ENCODE results near the gene RBBP8NL. TPM values are rescaled to one million over a fixed set of nuclear protein-coding genes. Genes with fewer than 3 reads are reported as not detected.

The RBBP8NL gene
- total RNA-seq, 1 donor from 2014 or later = 0.40 TPM

DNA sequence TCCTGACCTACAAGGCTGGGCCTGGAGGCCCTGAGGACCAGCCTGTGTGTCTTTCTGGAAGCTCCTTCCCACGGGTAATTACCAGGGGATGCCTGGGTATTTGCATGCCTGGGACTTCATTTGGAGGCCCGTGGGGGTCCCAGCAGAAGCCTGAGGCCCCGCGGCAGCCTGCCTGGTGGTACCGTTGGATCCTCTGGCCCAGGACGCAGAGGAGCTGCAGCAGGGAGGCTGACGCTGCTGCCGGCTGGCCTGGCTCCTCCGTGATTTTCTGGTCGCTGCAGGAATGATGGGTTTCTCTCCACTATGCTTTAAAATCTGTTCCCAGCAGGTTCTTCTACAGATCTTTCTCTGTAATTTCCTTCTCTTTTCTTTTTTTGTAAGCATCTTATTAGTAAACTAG, 26.8 kb downstream of the RBBP8NL start:
- TF ChIP-seq, protein P1, sequence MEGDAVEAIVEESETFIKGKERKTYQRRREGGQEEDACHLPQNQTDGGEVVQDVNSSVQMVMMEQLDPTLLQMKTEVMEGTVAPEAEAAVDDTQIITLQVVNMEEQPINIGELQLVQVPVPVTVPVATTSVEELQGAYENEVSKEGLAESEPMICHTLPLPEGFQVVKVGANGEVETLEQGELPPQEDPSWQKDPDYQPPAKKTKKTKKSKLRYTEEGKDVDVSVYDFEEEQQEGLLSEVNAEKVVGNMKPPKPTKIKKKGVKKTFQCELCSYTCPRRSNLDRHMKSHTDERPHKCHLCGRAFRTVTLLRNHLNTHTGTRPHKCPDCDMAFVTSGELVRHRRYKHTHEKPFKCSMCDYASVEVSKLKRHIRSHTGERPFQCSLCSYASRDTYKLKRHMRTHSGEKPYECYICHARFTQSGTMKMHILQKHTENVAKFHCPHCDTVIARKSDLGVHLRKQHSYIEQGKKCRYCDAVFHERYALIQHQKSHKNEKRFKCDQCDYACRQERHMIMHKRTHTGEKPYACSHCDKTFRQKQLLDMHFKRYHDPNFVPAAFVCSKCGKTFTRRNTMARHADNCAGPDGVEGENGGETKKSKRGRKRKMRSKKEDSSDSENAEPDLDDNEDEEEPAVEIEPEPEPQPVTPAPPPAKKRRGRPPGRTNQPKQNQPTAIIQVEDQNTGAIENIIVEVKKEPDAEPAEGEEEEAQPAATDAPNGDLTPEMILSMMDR (conservative IDR thresholded peaks at IDR 0.05; ENCODE audit: low read depth, low read length) = no peak
- no peak for DNase-seq (ENCODE audit: low read depth)
- no peak overlapping the region for H3K4me3 ChIP-seq (ENCODE audit: low read depth, low read length)

GRCh38 chr20:62400021-62400420, 27.3 kb downstream of the RBBP8NL start:
- TF ChIP-seq, protein P1 (conservative IDR thresholded peaks at IDR 0.05; ENCODE audit: low read depth, low read length) = no peak

GRCh38 chr20:62398120-62398821, 29.1 kb downstream of the RBBP8NL start:
- H3K4me3 ChIP-seq (ENCODE audit: low read depth, low read length) = no peak overlapping the region
- TF ChIP-seq, protein P1 (conservative IDR thresholded peaks at IDR 0.05; ENCODE audit: low read depth, low read length) = no peak
- no peak for DNase-seq (ENCODE audit: low read depth)

More at GRCh38 chr20:62400021-62400420, 27.3 kb downstream of the RBBP8NL start:
- no peak overlapping the region for H3K4me3 ChIP-seq (ENCODE audit: low read depth, low read length)
- no peak for DNase-seq (ENCODE audit: low read depth)

DNA sequence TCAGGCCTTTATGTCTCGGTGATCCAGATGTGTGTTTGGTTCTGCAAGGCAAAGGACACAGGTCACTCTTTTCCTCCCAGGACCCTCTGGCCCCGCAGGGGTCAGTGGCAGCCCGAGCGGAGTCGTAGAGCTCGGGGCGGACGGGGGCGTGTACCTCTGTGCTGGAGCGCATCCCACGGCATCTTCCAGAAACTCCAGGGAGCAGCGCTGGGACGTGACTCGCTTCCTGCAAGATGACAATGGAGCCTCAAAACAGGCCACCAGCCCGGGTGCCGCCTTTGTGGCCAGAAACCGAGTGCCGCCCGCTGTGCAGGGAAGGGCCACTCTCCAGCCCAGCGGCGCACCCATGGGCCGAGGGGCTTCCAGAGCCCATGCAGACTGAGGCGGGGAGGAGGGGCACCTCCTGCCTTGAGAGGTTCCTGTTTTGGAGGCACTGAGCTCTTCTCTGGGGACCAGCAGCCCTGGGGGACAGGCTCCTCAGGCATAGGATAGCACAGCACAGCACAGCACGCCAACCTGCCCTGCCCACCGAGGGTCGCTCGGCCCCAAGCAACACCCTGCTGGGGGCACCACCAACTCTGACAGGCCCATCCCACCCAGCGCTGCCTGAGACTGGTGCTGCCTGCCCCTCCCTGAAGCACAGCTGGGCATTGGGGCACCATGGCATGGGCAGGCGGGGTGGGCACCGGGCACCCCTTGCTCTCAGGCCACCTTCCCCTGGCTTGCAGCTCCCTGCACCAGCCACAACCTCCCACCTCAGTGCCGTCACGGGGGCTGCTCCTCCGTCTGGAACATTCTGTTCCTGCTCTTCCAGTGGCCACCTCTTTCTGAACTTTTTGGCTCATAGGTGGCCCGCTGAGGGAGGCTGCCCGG, 30.7 kb downstream of the RBBP8NL start:
- no peak overlapping the region for H3K4me3 ChIP-seq (ENCODE audit: low read depth, low read length)
- no peak for DNase-seq (ENCODE audit: low read depth)
- TF ChIP-seq, protein P1 (conservative IDR thresholded peaks at IDR 0.05; ENCODE audit: low read depth, low read length) = no peak

DNA sequence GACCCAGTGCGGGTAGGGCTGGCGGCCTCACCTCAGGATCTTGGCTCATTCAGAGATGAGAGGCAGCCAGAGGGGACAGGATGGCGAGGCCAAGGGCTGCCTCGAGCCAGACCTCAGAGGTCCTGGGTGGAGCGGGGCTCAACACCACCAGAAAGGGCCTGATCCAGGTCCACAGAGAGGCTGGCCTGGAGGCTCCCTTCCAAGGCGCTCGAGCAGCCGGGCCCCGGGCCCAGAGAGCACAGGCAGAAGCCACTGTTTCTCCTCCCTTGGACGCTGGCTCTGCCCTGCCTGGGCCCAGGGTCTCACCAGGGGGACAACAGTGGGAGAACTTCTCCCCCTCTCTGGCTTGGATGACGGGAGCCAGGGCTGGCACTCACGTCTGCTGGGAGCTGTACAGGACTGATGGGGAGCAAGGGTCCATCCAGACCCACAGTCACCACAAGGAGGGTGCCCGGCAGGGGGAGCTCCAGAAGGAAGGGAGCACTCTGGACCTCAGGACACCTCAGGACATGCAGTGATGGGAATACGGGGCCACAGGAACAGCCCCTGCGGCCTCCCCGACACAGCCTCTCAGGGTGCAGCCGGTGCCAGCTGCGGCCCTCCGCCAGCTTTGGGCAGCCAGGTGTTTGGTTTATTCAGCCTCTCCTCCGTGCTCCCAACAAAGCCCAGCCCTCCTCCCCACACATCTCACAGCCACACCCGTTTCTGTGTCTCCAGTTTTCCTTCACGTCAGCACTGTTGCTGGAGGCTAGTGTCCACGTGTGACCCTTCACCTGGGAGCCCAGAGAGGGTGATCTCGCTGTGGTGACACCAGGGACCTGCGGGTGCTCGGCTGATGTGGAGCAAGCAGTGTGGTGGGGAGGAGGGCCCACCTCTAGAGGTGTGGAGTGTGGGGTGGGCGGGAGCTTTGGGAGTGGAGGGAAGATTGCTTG, 31.8 kb downstream of the RBBP8NL start:
- TF ChIP-seq, protein P1 (conservative IDR thresholded peaks at IDR 0.05; ENCODE audit: low read depth, low read length) = no peak
- DNase-seq (ENCODE audit: low read depth) = no peak
- no peak overlapping the region for H3K4me3 ChIP-seq (ENCODE audit: low read depth, low read length)

All from epithelial cell of proximal tubule (primary cell).